ENCODE results near the gene WDR7. TPM values are rescaled to one million over a fixed set of nuclear protein-coding genes. Genes with fewer than 3 reads are reported as not detected.

Gene WDR7
- total and polyA plus RNA-seq, 2 of the 4 experiments (the other 2 are of a cell fraction), result 3.7 to 23.3 TPM

GRCh38 chr18:56900195-56901094 lies 249.3 kb downstream of the WDR7 start:
- dilution Hi-C loops (cut with HindIII; ENCODE audit: low sequenced_read_pairs, unreplicated experiment), result no loop called here
- intact Hi-C loops (cut with micrococcal nuclease), result no loop called here
- no peak overlapping the region for H3K14ac ChIP-seq (replicated peaks; ENCODE audit: low read depth, low read length)
- no peaks in the 10 kb centered on the region for H3K9me1 ChIP-seq (ENCODE audit: insufficient read depth, low read length)
- no peak overlapping the region for H2AFZ ChIP-seq (replicated peaks; ENCODE audit: low read length, poor library complexity)
- H4K20me1 ChIP-seq (ENCODE audit: insufficient read depth, low read length), result no peaks in the 10 kb centered on the region
- no peak overlapping the region for H4K8ac ChIP-seq (ENCODE audit: low read depth in 2 of 2, low read length in 2 of 2)
- H4K91ac ChIP-seq (ENCODE audit: insufficient read depth, low read depth, low read length), result no peak overlapping the region
- no peaks in the 10 kb centered on the region for H3K27me3 ChIP-seq (ENCODE audit: control insufficient read depth, insufficient read depth, low read length)
- H2BK5ac ChIP-seq (ENCODE audit: low read depth, low read length, poor library complexity, severe bottlenecking), result no peak overlapping the region
- H2BK20ac ChIP-seq (ENCODE audit: low read depth, low read length), result no peak overlapping the region
- 100% methylated on average over 1 of the region's 7 CpGs; no CpG with 5 or more reads in 1 of the 2 experiments for WGBS, 2 experiments (ENCODE audit: extremely low coverage in 2 of 2, insufficient read length in 1 of 2)
- H3K9ac ChIP-seq (ENCODE audit: low read depth, low read length), result no peak overlapping the region
- no peak overlapping the region for H3K18ac ChIP-seq (ENCODE audit: low read depth, low read length)
- H3K36me3 ChIP-seq (ENCODE audit: control insufficient read depth, insufficient read depth, low read length), result no peaks in the 10 kb centered on the region
- no peak overlapping the region for H3K27ac ChIP-seq (ENCODE audit: insufficient read depth, low read length)
- no peaks in the 10 kb centered on the region for H3K9me3 ChIP-seq (ENCODE audit: control insufficient read depth, insufficient read depth, low read length)
- no peak overlapping the region for H4K5ac ChIP-seq (ENCODE audit: low read depth, low read length)
- no peak overlapping the region for H3K4me2 ChIP-seq (ENCODE audit: low read depth, low read length)
- no peak overlapping the region for H2AK9ac ChIP-seq (replicated peaks; ENCODE audit: low read depth, low read length, poor library complexity)
- H3K56ac ChIP-seq (ENCODE audit: extremely low read depth, insufficient read depth, low read length), result no peak overlapping the region
- no TSS peak for BruUV-seq (replicated peaks)
- H2BK120ac ChIP-seq (ENCODE audit: low read depth, low read length), result no peak overlapping the region
- H3K4ac ChIP-seq (ENCODE audit: low read depth, low read length), result no peak overlapping the region
- DNase-seq (no peak), ATAC-seq (ENCODE audit: low read depth) (no peak)
- ChIA-PET POLR2A (ENCODE audit: unreplicated experiment) (no interaction called here), CTCF (no interaction called here)
- in situ Hi-C loops (cut with MboI; ENCODE audit: low sequenced_read_pairs), result no loop called here
- no peak overlapping the region for H3K23ac ChIP-seq (ENCODE audit: low read depth, low read length)
- H3K4me3 ChIP-seq (ENCODE audit: insufficient read depth, low read depth, low read length), result no peak overlapping the region
- no peak overlapping the region for H2AK5ac ChIP-seq (ENCODE audit: low read depth, low read length)
- H2BK15ac ChIP-seq (ENCODE audit: low read depth, low read length), result no peak overlapping the region
- TF ChIP-seq CEBPB (IDR thresholded peaks at IDR 0.05; ENCODE audit: low read depth, low read length), result no peak
- TF ChIP-seq MXI1 (IDR thresholded peaks at IDR 0.05; ENCODE audit: borderline replicate concordance, low read depth, low read length), result no peak
- no peak for TF ChIP-seq FOS (IDR thresholded peaks at IDR 0.05; ENCODE audit: low read depth, low read length)
- no peaks in the 10 kb centered on the region for H3K4me1 ChIP-seq (ENCODE audit: control insufficient read depth, insufficient read depth, low read length)
- H3K79me1 ChIP-seq (ENCODE audit: low read depth in 1 of 2, low read length in 2 of 2), result no peaks in the 10 kb centered on the region
